ENCODE results near the gene MED20. TPM values are rescaled to one million over a fixed set of nuclear protein-coding genes. Genes with fewer than 3 reads are reported as not detected.

MED20 gene
- total RNA-seq, 1 experiment from 2014 or later = 31.8 TPM

- CTCF ChIA-PET = no interaction called here
- POLR2A ChIA-PET (ENCODE audit: low non-redundant PET) = no interaction called here
- no TSS peak for BruUV-seq (replicated peaks)
- H3K9me3 ChIP-seq (ENCODE audit: low read depth, low read length, poor library complexity, severe bottlenecking) = no peaks in the 10 kb centered on the region
- no peaks in the 10 kb centered on the region for H3K27me3 ChIP-seq (replicated peaks; ENCODE audit: insufficient read depth, low read depth, low read length, poor library complexity)
- no peaks in the 10 kb centered on the region for H3K36me3 ChIP-seq (ENCODE audit: insufficient read depth, low read length, poor library complexity, severe bottlenecking)
- intact Hi-C loops (cut with micrococcal nuclease; ENCODE audit: unreplicated experiment) = no loop called here
- TF ChIP-seq, protein P1, sequence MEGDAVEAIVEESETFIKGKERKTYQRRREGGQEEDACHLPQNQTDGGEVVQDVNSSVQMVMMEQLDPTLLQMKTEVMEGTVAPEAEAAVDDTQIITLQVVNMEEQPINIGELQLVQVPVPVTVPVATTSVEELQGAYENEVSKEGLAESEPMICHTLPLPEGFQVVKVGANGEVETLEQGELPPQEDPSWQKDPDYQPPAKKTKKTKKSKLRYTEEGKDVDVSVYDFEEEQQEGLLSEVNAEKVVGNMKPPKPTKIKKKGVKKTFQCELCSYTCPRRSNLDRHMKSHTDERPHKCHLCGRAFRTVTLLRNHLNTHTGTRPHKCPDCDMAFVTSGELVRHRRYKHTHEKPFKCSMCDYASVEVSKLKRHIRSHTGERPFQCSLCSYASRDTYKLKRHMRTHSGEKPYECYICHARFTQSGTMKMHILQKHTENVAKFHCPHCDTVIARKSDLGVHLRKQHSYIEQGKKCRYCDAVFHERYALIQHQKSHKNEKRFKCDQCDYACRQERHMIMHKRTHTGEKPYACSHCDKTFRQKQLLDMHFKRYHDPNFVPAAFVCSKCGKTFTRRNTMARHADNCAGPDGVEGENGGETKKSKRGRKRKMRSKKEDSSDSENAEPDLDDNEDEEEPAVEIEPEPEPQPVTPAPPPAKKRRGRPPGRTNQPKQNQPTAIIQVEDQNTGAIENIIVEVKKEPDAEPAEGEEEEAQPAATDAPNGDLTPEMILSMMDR (conservative IDR thresholded peaks at IDR 0.05; ENCODE audit: low read depth, low read length) = no peak
- TF ChIP-seq EZH2 (IDR thresholded peaks at IDR 0.05; ENCODE audit: borderline replicate concordance, low read depth, low read length, poor library complexity, severe bottlenecking) = no peak
- H3K27ac ChIP-seq (ENCODE audit: low read depth, low read length, poor library complexity, severe bottlenecking) = no peak overlapping the region
- no peak overlapping the region for H3K4me3 ChIP-seq (ENCODE audit: low read depth, low read length, poor library complexity, severe bottlenecking)
- DNase-seq (ENCODE audit: low spot score) = no peak
- H3K4me1 ChIP-seq (ENCODE audit: insufficient read depth, low read length, poor library complexity, severe bottlenecking) = no peaks in the 10 kb centered on the region
Observed at GRCh38 chr6:41872147-41872546, 48.8 kb downstream of the MED20 start.

- H3K9me3 ChIP-seq (ENCODE audit: low read depth, low read length, poor library complexity, severe bottlenecking) = no peaks in the 10 kb centered on the region
- no TSS peak for BruUV-seq (replicated peaks)
- no peak overlapping the region for H3K27ac ChIP-seq (ENCODE audit: low read depth, low read length, poor library complexity, severe bottlenecking)
- no peaks in the 10 kb centered on the region for H3K27me3 ChIP-seq (replicated peaks; ENCODE audit: insufficient read depth, low read depth, low read length, poor library complexity)
- H3K36me3 ChIP-seq (ENCODE audit: insufficient read depth, low read length, poor library complexity, severe bottlenecking) = no peaks in the 10 kb centered on the region
- no peak for TF ChIP-seq EZH2 (IDR thresholded peaks at IDR 0.05; ENCODE audit: borderline replicate concordance, low read depth, low read length, poor library complexity, severe bottlenecking)
- TF ChIP-seq, protein P1 (conservative IDR thresholded peaks at IDR 0.05; ENCODE audit: low read depth, low read length) = no peak
- H3K4me3 ChIP-seq (ENCODE audit: low read depth, low read length, poor library complexity, severe bottlenecking) = no peak overlapping the region
- no peaks in the 10 kb centered on the region for H3K4me1 ChIP-seq (ENCODE audit: insufficient read depth, low read length, poor library complexity, severe bottlenecking)
- ChIA-PET CTCF (no interaction called here), POLR2A (ENCODE audit: low non-redundant PET) (no interaction called here)
- intact Hi-C loops (cut with micrococcal nuclease; ENCODE audit: unreplicated experiment) = no loop called here
- no peak for DNase-seq (ENCODE audit: low spot score)
Observed at GRCh38 chr6:41871691-41872090, 49.2 kb downstream of the MED20 start.

DNA sequence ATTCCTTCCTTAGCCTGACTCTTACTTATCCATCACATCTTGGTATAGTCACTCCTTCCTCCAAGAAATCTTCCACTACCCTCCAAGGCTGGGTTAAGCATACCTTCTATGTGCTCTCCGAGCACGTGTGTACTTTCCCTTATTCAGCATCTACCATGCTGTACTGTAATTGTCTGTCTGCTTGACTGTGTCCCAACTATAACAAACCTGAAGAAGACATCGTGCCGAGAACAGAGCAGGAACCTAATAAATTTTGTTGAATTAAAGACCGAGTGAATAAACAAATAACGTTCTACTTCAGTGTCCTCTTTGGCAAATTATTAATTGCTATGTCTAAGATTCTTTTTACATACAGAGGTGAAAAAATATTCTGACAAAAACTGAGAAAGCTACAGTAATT lies 61.6 kb downstream of the MED20 start:
- intact Hi-C loops (cut with micrococcal nuclease; ENCODE audit: unreplicated experiment) = no loop called here
- TF ChIP-seq, protein P1 (conservative IDR thresholded peaks at IDR 0.05; ENCODE audit: low read depth, low read length) = no peak
- no peak for TF ChIP-seq EZH2 (IDR thresholded peaks at IDR 0.05; ENCODE audit: borderline replicate concordance, low read depth, low read length, poor library complexity, severe bottlenecking)
- POLR2A ChIA-PET (ENCODE audit: low non-redundant PET) = no interaction called here
- BruUV-seq (replicated peaks) = no TSS peak
- CTCF ChIA-PET = no interaction called here
- no peak overlapping the region for H3K4me3 ChIP-seq (ENCODE audit: low read depth, low read length, poor library complexity, severe bottlenecking)
- no peaks in the 10 kb centered on the region for H3K36me3 ChIP-seq (ENCODE audit: insufficient read depth, low read length, poor library complexity, severe bottlenecking)
- H3K9me3 ChIP-seq (ENCODE audit: low read depth, low read length, poor library complexity, severe bottlenecking) = no peaks in the 10 kb centered on the region
- no peaks in the 10 kb centered on the region for H3K27me3 ChIP-seq (replicated peaks; ENCODE audit: insufficient read depth, low read depth, low read length, poor library complexity)
- no peak overlapping the region for H3K27ac ChIP-seq (ENCODE audit: low read depth, low read length, poor library complexity, severe bottlenecking)
- no peaks in the 10 kb centered on the region for H3K4me1 ChIP-seq (ENCODE audit: insufficient read depth, low read length, poor library complexity, severe bottlenecking)
- no peak for DNase-seq (ENCODE audit: low spot score)

Measured in A673 (cell line).